Activated T-cell treated with anti-CD3 and anti-CD28 coated beads for 1 hour (primary cell): ENCODE results near the gene PRR23A.

Experiments used
- DNase-seq: peaks from one replicate; pipeline ENCODE4 v3.0.0-alpha.2; 2020; ENCODE audit warnings: low read depth

The PRR23A gene

GRCh38 chr3:138972941-138973340, 33.1 kb downstream of the PRR23A start:
- DNase-seq = no peak

GRCh38 chr3:138971766-138972320, 34.2 kb downstream of the PRR23A start:
- no peak for DNase-seq

GRCh38 chr3:138964923-138965322, 41.1 kb downstream of the PRR23A start:
- no peak for DNase-seq

- no peak for DNase-seq
Measured at GRCh38 chr3:138964264-138964663, 41.8 kb downstream of the PRR23A start.

GRCh38 chr3:138962854-138963560, 43.1 kb downstream of the PRR23A start:
- DNase-seq = no peak

- DNase-seq = no peak
Measured at GRCh38 chr3:138960417-138960852, 45.6 kb downstream of the PRR23A start.
